HG03135 (cell line): ENCODE measurements around the gene ROS1.
"Not testable (repeated sequence)": the region's sequence is repeated elsewhere in the genome, so short reads cannot be mapped to it uniquely, and the experiment has no call there.

Experiments
- ATAC-seq: cut with Tn5 transposase; IDR thresholded peaks from one replicate; pipeline ENCODE4 v1.9.1; 2021; ENCODE audit warnings: mild to moderate bottlenecking, moderate library complexity; ENCODE audit not compliant: unreplicated experiment

ROS1 gene

GRCh38 chr6:117384659-117385058 lies 41.1 kb downstream of the ROS1 start:
- no peak for ATAC-seq

GRCh38 chr6:117381749-117382148 lies 44.0 kb downstream of the ROS1 start:
- no peak for ATAC-seq

- ATAC-seq = no peak
Measured at GRCh38 chr6:117380298-117380697, 45.4 kb downstream of the ROS1 start.

- ATAC-seq = no peak
Measured at GRCh38 chr6:117375446-117375845, 50.3 kb downstream of the ROS1 start.

- no peak for ATAC-seq
Measured at GRCh38 chr6:117373211-117373813, 52.4 kb downstream of the ROS1 start.

GRCh38 chr6:117372289-117372688 lies 53.5 kb downstream of the ROS1 start:
- not testable (repeated sequence) for ATAC-seq

- no peak for ATAC-seq
Measured at GRCh38 chr6:117371492-117371891, 54.2 kb downstream of the ROS1 start.

GRCh38 chr6:117359581-117359980 lies 66.2 kb downstream of the ROS1 start:
- ATAC-seq = no peak

- no peak for ATAC-seq
Measured at GRCh38 chr6:117354671-117355070, 71.1 kb downstream of the ROS1 start.

GRCh38 chr6:117352466-117353081 lies 73.2 kb downstream of the ROS1 start:
- ATAC-seq = peak; percentile 67

GRCh38 chr6:117351521-117351920 lies 74.2 kb downstream of the ROS1 start:
- no peak for ATAC-seq

- ATAC-seq = no peak
Measured at GRCh38 chr6:117346142-117346930, 79.4 kb downstream of the ROS1 start.

- ATAC-seq = no peak
Measured at GRCh38 chr6:117345292-117345610, 80.5 kb downstream of the ROS1 start.

- ATAC-seq = no peak
Measured at GRCh38 chr6:117344444-117345291, 81.1 kb downstream of the ROS1 start.

GRCh38 chr6:117338567-117338966 lies 87.2 kb downstream of the ROS1 start:
- ATAC-seq = no peak

- ATAC-seq = no peak
Measured at GRCh38 chr6:117329926-117330325, 95.8 kb downstream of the ROS1 start.

- no peak for ATAC-seq
Measured at GRCh38 chr6:117328500-117328899, 97.2 kb downstream of the ROS1 start.

GRCh38 chr6:117328005-117328389 lies 97.7 kb downstream of the ROS1 start:
- ATAC-seq = no peak

GRCh38 chr6:117327149-117328004 lies 98.4 kb downstream of the ROS1 start:
- ATAC-seq = no peak

GRCh38 chr6:117326396-117326795 lies 99.3 kb downstream of the ROS1 start:
- no peak for ATAC-seq
